GM23338 (cell line): ENCODE results near the gene PTPN9. TPM values are rescaled to one million over a fixed set of nuclear protein-coding genes. Genes with fewer than 3 reads are reported as not detected.

Experiments
- ATAC-seq: fragments of 200-7000 bp; cut with Tn5 transposase; 3 replicates; pipeline ENCODE4 v1.9.1; 2020
- DNase-seq: peaks from one replicate; pipeline ENCODE4 v3.0.0-alpha.2; 2015; ENCODE audit warnings: low spot score
- H2AFZ ChIP-seq: fragments of 200-600 bp; sonication (generic); 2 replicates; pipeline ENCODE4 v1.8.0; 2016; ENCODE audit warnings: antibody characterized with exemption, mild to moderate bottlenecking, moderate library complexity
- H3F3A ChIP-seq: fragments of 200-600 bp; sonication (generic); replicated peaks from 2 replicates; pipeline ENCODE4 v1.8.0; 2017; ENCODE audit warnings: antibody characterized with exemption, mixed run types, low read depth
- H3K27ac ChIP-seq: fragments of 200-600 bp; sonication (generic); 2 replicates; pipeline ENCODE4 v1.6.1; 2016; ENCODE audit warnings: low read depth
- H3K27me3 ChIP-seq: fragments of 200-600 bp; sonication (generic); 2 replicates; pipeline ENCODE4 v1.8.0; 2016; ENCODE audit warnings: mild to moderate bottlenecking, mixed run types, moderate library complexity; ENCODE audit not compliant: insufficient read depth
- H3K36me3 ChIP-seq: fragments of 200-600 bp; sonication (generic); 2 replicates; pipeline ENCODE4 v1.8.0; 2016; ENCODE audit warnings: mild to moderate bottlenecking; ENCODE audit not compliant: insufficient read depth
- H3K4me1 ChIP-seq: fragments of 200-600 bp; sonication (generic); 2 replicates; pipeline ENCODE4 v1.8.0; 2016; ENCODE audit warnings: mild to moderate bottlenecking, moderate library complexity; ENCODE audit not compliant: insufficient read depth
- H3K4me2 ChIP-seq: fragments of 200-600 bp; sonication (generic); 2 replicates; pipeline ENCODE4 v1.7.1; 2017; ENCODE audit warnings: mixed run types
- H3K4me3 ChIP-seq: fragments of 200-600 bp; sonication (generic); 2 replicates; pipeline ENCODE4 v1.6.1; 2016; ENCODE audit warnings: mixed run types
- H3K79me2 ChIP-seq: fragments of 200-600 bp; sonication (generic); replicated peaks from 2 replicates; pipeline ENCODE4 v1.8.0; 2017; ENCODE audit warnings: mild to moderate bottlenecking; ENCODE audit not compliant: insufficient read depth
- H3K9me2 ChIP-seq: fragments of 200-600 bp; sonication (generic); 2 replicates; pipeline ENCODE4 v1.8.0; 2017; ENCODE audit not compliant: insufficient read depth
- H4K20me1 ChIP-seq: fragments of 200-600 bp; sonication (generic); replicated peaks from 2 replicates; pipeline ENCODE4 v1.8.0; 2017; ENCODE audit warnings: mild to moderate bottlenecking; ENCODE audit not compliant: insufficient read depth
- H3K27ac Mint-ChIP-seq: 2 replicates; pipeline ENCODE4 v1.8.0; 2020; ENCODE audit warnings: inconsistent platforms, mild to moderate bottlenecking, moderate library complexity, mixed read lengths
- H3K27me3 Mint-ChIP-seq: 3 replicates; pipeline ENCODE4 v1.8.0; 2022; ENCODE audit warnings: low read depth, mild to moderate bottlenecking, moderate library complexity, mixed read lengths, inconsistent platforms; ENCODE audit not compliant: insufficient read depth, poor library complexity
- H3K36me3 Mint-ChIP-seq: 3 replicates; pipeline ENCODE4 v1.8.0; 2021; ENCODE audit warnings: low read depth, mild to moderate bottlenecking, inconsistent platforms, moderate library complexity, mixed read lengths
- H3K4me1 Mint-ChIP-seq: 3 replicates; pipeline ENCODE4 v1.8.0; 2020; ENCODE audit warnings: mild to moderate bottlenecking, inconsistent platforms, mixed read lengths
- H3K4me3 Mint-ChIP-seq: 3 replicates; pipeline ENCODE4 v1.8.0; 2021; ENCODE audit warnings: moderate library complexity, mild to moderate bottlenecking, inconsistent platforms, mixed read lengths
- H3K9me3 Mint-ChIP-seq: 3 replicates; pipeline ENCODE4 v1.8.0; 2020; ENCODE audit warnings: moderate library complexity, mild to moderate bottlenecking, inconsistent platforms, mixed read lengths
- EZH2phosphoT487 ChIP-seq: fragments of 200-600 bp; sonication (generic); IDR thresholded peaks from one replicate; pipeline ENCODE4 v1.8.1; 2018; ENCODE audit warnings: antibody characterized with exemption; ENCODE audit not compliant: unreplicated experiment
- POLR2AphosphoS5 ChIP-seq: IDR thresholded peaks from 2 replicates; pipeline ENCODE4 v1.6.1; 2016; ENCODE audit warnings: antibody characterized with exemption, low read depth
- ZNF114 ChIP-seq: fragments of 250-450 bp; sonication (Bioruptor Pico); IDR thresholded peaks from 2 replicates; pipeline ENCODE4 v1.5.0; 2020; ENCODE audit warnings: mild to moderate bottlenecking, moderate library complexity
- polyA plus RNA-seq: library from polyadenylated mRNA; unstranded; fragments of >200 nt; fragmentation: Nextera tagmentation; extraction: Ambion mirVana; gene quantifications from 2 replicates; pipeline ENCODE4 v1.2.1, GENCODE V29; 2016
- total RNA-seq: library from RNA; depleted of rRNA; stranded (reverse); fragments of >200 nt; shearing (Covaris generic); gene quantifications from 2 replicates; pipeline ENCODE4 v1.2.3, GENCODE V29; 2014
- TF ChIP-seq, protein P1 (sequence below): fragments of 250-450 bp; sonication (Bioruptor Pico); IDR thresholded peaks from 2 replicates; pipeline ENCODE4 v1.5.0; 2020; ENCODE audit warnings: mild to moderate bottlenecking, moderate library complexity
- TF ChIP-seq, protein P2 (sequence below): IDR thresholded peaks from one replicate; pipeline ENCODE4 v1.6.1; 2018; ENCODE audit warnings: antibody characterized with exemption; ENCODE audit not compliant: unreplicated experiment

The PTPN9 gene
- total and polyA plus RNA-seq, 2 experiments from 2014 or later: 12.1 to 32.7 TPM

DNA sequence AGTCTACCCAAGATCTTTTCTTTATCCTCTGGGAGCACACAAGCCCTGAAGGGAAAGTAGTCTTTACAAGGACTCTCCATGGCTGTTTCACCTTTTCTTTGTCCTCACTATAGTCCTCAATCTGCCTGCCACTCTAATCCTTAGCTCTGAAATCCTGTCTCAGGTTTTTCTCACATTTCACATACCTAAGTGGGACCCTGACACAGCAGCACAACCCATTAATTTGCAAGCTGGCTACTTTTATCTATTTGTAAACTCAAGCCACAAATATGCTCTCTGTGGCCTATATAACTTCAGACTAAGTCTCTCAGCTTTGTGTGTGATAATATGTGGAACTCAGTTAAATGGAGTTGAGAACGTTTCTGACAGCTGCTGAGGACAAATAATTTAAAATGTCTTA, 147.4 kb downstream of the PTPN9 start:
- no peaks in the 10 kb centered on the region for H3K4me1 ChIP-seq
- no peaks in the 10 kb centered on the region; the same call in 1 of the 2 replicates for H3K9me2 ChIP-seq
- TF ChIP-seq EZH2phosphoT487 (no peak), ZNF114 (no peak), POLR2AphosphoS5 (no peak)
- TF ChIP-seq, protein P1, sequence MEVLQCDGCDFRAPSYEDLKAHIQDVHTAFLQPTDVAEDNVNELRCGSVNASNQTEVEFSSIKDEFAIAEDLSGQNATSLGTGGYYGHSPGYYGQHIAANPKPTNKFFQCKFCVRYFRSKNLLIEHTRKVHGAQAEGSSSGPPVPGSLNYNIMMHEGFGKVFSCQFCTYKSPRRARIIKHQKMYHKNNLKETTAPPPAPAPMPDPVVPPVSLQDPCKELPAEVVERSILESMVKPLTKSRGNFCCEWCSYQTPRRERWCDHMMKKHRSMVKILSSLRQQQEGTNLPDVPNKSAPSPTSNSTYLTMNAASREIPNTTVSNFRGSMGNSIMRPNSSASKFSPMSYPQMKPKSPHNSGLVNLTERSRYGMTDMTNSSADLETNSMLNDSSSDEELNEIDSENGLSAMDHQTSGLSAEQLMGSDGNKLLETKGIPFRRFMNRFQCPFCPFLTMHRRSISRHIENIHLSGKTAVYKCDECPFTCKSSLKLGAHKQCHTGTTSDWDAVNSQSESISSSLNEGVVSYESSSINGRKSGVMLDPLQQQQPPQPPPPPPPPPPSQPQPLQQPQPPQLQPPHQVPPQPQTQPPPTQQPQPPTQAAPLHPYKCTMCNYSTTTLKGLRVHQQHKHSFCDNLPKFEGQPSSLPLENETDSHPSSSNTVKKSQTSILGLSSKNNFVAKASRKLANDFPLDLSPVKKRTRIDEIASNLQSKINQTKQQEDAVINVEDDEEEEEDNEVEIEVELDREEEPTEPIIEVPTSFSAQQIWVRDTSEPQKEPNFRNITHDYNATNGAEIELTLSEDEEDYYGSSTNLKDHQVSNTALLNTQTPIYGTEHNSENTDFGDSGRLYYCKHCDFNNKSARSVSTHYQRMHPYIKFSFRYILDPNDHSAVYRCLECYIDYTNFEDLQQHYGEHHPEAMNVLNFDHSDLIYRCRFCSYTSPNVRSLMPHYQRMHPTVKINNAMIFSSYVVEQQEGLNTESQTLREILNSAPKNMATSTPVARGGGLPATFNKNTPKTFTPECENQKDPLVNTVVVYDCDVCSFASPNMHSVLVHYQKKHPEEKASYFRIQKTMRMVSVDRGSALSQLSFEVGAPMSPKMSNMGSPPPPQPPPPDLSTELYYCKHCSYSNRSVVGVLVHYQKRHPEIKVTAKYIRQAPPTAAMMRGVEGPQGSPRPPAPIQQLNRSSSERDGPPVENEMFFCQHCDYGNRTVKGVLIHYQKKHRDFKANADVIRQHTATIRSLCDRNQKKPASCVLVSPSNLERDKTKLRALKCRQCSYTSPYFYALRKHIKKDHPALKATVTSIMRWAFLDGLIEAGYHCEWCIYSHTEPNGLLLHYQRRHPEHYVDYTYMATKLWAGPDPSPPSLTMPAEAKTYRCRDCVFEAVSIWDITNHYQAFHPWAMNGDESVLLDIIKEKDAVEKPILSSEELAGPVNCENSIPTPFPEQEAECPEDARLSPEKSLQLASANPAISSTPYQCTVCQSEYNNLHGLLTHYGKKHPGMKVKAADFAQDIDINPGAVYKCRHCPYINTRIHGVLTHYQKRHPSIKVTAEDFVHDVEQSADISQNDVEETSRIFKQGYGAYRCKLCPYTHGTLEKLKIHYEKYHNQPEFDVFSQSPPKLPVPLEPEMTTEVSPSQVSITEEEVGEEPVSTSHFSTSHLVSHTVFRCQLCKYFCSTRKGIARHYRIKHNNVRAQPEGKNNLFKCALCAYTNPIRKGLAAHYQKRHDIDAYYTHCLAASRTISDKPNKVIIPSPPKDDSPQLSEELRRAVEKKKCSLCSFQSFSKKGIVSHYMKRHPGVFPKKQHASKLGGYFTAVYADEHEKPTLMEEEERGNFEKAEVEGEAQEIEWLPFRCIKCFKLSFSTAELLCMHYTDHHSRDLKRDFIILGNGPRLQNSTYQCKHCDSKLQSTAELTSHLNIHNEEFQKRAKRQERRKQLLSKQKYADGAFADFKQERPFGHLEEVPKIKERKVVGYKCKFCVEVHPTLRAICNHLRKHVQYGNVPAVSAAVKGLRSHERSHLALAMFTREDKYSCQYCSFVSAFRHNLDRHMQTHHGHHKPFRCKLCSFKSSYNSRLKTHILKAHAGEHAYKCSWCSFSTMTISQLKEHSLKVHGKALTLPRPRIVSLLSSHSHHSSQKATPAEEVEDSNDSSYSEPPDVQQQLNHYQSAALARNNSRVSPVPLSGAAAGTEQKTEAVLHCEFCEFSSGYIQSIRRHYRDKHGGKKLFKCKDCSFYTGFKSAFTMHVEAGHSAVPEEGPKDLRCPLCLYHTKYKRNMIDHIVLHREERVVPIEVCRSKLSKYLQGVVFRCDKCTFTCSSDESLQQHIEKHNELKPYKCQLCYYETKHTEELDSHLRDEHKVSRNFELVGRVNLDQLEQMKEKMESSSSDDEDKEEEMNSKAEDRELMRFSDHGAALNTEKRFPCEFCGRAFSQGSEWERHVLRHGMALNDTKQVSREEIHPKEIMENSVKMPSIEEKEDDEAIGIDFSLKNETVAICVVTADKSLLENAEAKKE: no peak
- TF ChIP-seq, protein P2, sequence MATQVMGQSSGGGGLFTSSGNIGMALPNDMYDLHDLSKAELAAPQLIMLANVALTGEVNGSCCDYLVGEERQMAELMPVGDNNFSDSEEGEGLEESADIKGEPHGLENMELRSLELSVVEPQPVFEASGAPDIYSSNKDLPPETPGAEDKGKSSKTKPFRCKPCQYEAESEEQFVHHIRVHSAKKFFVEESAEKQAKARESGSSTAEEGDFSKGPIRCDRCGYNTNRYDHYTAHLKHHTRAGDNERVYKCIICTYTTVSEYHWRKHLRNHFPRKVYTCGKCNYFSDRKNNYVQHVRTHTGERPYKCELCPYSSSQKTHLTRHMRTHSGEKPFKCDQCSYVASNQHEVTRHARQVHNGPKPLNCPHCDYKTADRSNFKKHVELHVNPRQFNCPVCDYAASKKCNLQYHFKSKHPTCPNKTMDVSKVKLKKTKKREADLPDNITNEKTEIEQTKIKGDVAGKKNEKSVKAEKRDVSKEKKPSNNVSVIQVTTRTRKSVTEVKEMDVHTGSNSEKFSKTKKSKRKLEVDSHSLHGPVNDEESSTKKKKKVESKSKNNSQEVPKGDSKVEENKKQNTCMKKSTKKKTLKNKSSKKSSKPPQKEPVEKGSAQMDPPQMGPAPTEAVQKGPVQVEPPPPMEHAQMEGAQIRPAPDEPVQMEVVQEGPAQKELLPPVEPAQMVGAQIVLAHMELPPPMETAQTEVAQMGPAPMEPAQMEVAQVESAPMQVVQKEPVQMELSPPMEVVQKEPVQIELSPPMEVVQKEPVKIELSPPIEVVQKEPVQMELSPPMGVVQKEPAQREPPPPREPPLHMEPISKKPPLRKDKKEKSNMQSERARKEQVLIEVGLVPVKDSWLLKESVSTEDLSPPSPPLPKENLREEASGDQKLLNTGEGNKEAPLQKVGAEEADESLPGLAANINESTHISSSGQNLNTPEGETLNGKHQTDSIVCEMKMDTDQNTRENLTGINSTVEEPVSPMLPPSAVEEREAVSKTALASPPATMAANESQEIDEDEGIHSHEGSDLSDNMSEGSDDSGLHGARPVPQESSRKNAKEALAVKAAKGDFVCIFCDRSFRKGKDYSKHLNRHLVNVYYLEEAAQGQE: no peak
- peaks cover 32% of the 10 kb centered on the region for H3K36me3 ChIP-seq
- no peak overlapping the region for H3K27ac Mint-ChIP-seq
- H3K79me2 ChIP-seq: peaks cover 99% of the 10 kb centered on the region
- no peak overlapping the region; the same call in 1 of the 2 replicates for H3K27ac ChIP-seq
- peak; percentile 3 for DNase-seq
- no peak; the same call in 2 of the 3 replicates for ATAC-seq
- peaks cover 22% of the 10 kb centered on the region for H4K20me1 ChIP-seq
- H3K9me3 Mint-ChIP-seq: no peaks in the 10 kb centered on the region
- no peak overlapping the region for H3K4me3 Mint-ChIP-seq
- no peak overlapping the region for H3K4me2 ChIP-seq
- H3K4me1 Mint-ChIP-seq: no peaks in the 10 kb centered on the region
- H3K36me3 Mint-ChIP-seq: peaks cover 36% of the 10 kb centered on the region
- no peaks in the 10 kb centered on the region for H3K27me3 ChIP-seq
- no peak overlapping the region for H2AFZ ChIP-seq
- peaks cover 4% of the 10 kb centered on the region for H3K27me3 Mint-ChIP-seq
- no peak overlapping the region for H3K4me3 ChIP-seq
- no peaks in the 10 kb centered on the region for H3F3A ChIP-seq
